ENCODE data around the gene BTG3.

The BTG3 gene

GRCh38 chr21:17575076-17575475 lies 37.6 kb downstream of the BTG3 start:
- no peak for TF ChIP-seq CTCF (IDR thresholded peaks at IDR 0.05; ENCODE audit: low read depth, low read length, poor library complexity, severe bottlenecking)
- no peak for TF ChIP-seq EZH2phosphoT487 (IDR thresholded peaks at IDR 0.05; ENCODE audit: borderline replicate concordance, low read length)
- Histone ChIP-seq H3F3A (ENCODE audit: control insufficient read depth, insufficient read depth) (no peaks in the 10 kb centered on the region), H3K36me3 (ENCODE audit: control insufficient read depth, low read length) (no peaks in the 10 kb centered on the region), H3K4me2 (ENCODE audit: low read length) (no peak overlapping the region), H3K9me3 (ENCODE audit: control insufficient read depth, insufficient read depth, low read length) (no peaks in the 10 kb centered on the region), H3K79me2 (ENCODE audit: control insufficient read depth, low read length) (no peaks in the 10 kb centered on the region), H3K9me2 (replicated peaks; ENCODE audit: control insufficient read depth, low read length) (no peaks in the 10 kb centered on the region), H4K20me1 (ENCODE audit: control insufficient read depth, insufficient read depth, low read depth, low read length) (no peaks in the 10 kb centered on the region), H3K27me3 (ENCODE audit: control insufficient read depth, low read length) (no peaks in the 10 kb centered on the region), H3K27ac (ENCODE audit: low read depth, low read length) (no peak overlapping the region), H3K4me1 (ENCODE audit: control insufficient read depth, low read length) (no peaks in the 10 kb centered on the region), H3K4me3 (ENCODE audit: low read length) (no peak overlapping the region)

GRCh38 chr21:17572431-17572830 lies 40.3 kb downstream of the BTG3 start:
- H3F3A ChIP-seq (ENCODE audit: control insufficient read depth, insufficient read depth): no peaks in the 10 kb centered on the region
- no peaks in the 10 kb centered on the region for H3K4me1 ChIP-seq (ENCODE audit: control insufficient read depth, low read length)
- H3K27ac ChIP-seq (ENCODE audit: low read depth, low read length): no peak overlapping the region
- no peaks in the 10 kb centered on the region for H3K36me3 ChIP-seq (ENCODE audit: control insufficient read depth, low read length)
- no peaks in the 10 kb centered on the region for H3K9me2 ChIP-seq (replicated peaks; ENCODE audit: control insufficient read depth, low read length)
- no peaks in the 10 kb centered on the region for H4K20me1 ChIP-seq (ENCODE audit: control insufficient read depth, insufficient read depth, low read depth, low read length)
- H3K27me3 ChIP-seq (ENCODE audit: control insufficient read depth, low read length): no peaks in the 10 kb centered on the region
- H3K4me2 ChIP-seq (ENCODE audit: low read length): no peak overlapping the region
- H3K9me3 ChIP-seq (ENCODE audit: control insufficient read depth, insufficient read depth, low read length): no peaks in the 10 kb centered on the region
- TF ChIP-seq EZH2phosphoT487 (IDR thresholded peaks at IDR 0.05; ENCODE audit: borderline replicate concordance, low read length) (no peak), CTCF (IDR thresholded peaks at IDR 0.05; ENCODE audit: low read depth, low read length, poor library complexity, severe bottlenecking) (no peak)
- H3K79me2 ChIP-seq (ENCODE audit: control insufficient read depth, low read length): no peaks in the 10 kb centered on the region
- no peak overlapping the region for H3K4me3 ChIP-seq (ENCODE audit: low read length)

DNA sequence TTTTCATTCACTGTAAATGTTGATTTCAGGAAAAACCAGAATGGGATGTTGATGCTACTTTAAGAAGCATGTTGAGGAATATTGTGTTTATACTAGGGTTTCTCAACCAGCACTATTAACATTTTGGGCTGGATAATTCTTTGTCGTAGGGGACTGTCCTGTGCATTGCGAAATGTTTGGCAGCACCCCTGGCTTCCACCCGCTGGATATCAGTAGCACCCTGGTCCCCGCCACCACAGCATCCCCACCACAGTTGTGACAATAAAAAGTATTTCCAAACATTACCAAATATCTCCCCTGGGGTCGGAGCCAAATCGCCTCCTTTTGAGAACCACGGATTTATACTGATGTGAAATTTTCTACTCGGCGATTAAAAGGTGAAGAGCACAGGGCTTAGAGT lies 41.9 kb downstream of the BTG3 start:
- Histone ChIP-seq H3K9me2 (replicated peaks; ENCODE audit: control insufficient read depth, low read length) (no peaks in the 10 kb centered on the region), H3K4me2 (ENCODE audit: low read length) (no peak overlapping the region), H3K79me2 (ENCODE audit: control insufficient read depth, low read length) (no peaks in the 10 kb centered on the region), H3K27me3 (ENCODE audit: control insufficient read depth, low read length) (no peaks in the 10 kb centered on the region), H4K20me1 (ENCODE audit: control insufficient read depth, insufficient read depth, low read depth, low read length) (no peaks in the 10 kb centered on the region), H3K36me3 (ENCODE audit: control insufficient read depth, low read length) (no peaks in the 10 kb centered on the region), H3K4me3 (ENCODE audit: low read length) (no peak overlapping the region), H3K9me3 (ENCODE audit: control insufficient read depth, insufficient read depth, low read length) (no peaks in the 10 kb centered on the region), H3K4me1 (ENCODE audit: control insufficient read depth, low read length) (no peaks in the 10 kb centered on the region), H3K27ac (ENCODE audit: low read depth, low read length) (no peak overlapping the region), H3F3A (ENCODE audit: control insufficient read depth, insufficient read depth) (no peaks in the 10 kb centered on the region)
- TF ChIP-seq CTCF (IDR thresholded peaks at IDR 0.05; ENCODE audit: low read depth, low read length, poor library complexity, severe bottlenecking) (no peak), EZH2phosphoT487 (IDR thresholded peaks at IDR 0.05; ENCODE audit: borderline replicate concordance, low read length) (no peak)
